Suprapubic skin (tissue), 4 donors: ENCODE results near the gene HEXA. TPM values are rescaled to one million over a fixed set of nuclear protein-coding genes. Genes with fewer than 3 reads are reported as not detected.
A peak's percentile ranks its signal among the peaks of the same experiment; 100 is the strongest.
"Not testable (repeated sequence)": the region's sequence is repeated elsewhere in the genome, so short reads cannot be mapped to it uniquely, and the experiment has no call there.

ENCODE experiments used
- DNase-seq, 2 donors: peaks; one replicate each; pipeline ENCODE4 v3.0.0-alpha.2; 2019; ENCODE audit warnings: low spot score in 2 of 2
- H3K27ac ChIP-seq: fragments of 200-600 bp; sonication (generic); one replicate; pipeline ENCODE4 v1.5.1; 2019
- H3K27me3 ChIP-seq: fragments of 200-600 bp; sonication (generic); one replicate; pipeline ENCODE4 v1.5.1; 2019
- H3K36me3 ChIP-seq: fragments of 200-600 bp; sonication (generic); one replicate; pipeline ENCODE4 v1.5.1; 2019
- H3K4me1 ChIP-seq: fragments of 200-600 bp; sonication (generic); one replicate; pipeline ENCODE4 v1.5.1; 2019
- H3K4me3 ChIP-seq: fragments of 200-600 bp; sonication (generic); one replicate; pipeline ENCODE4 v1.5.1; 2019; ENCODE audit warnings: mild to moderate bottlenecking
- H3K9me3 ChIP-seq: fragments of 200-600 bp; sonication (generic); one replicate; pipeline ENCODE4 v1.5.1; 2019
- CTCF ChIP-seq, 2 donors: fragments of 200-600 bp in 1 of 2; fragments of 450-650 bp in 1 of 2; sonication (generic) in 1 of 2; IDR thresholded peaks; one replicate each; pipeline ENCODE4 v1.5.1; 2016 to 2019; ENCODE audit warnings: antibody characterized with exemption in 2 of 2, mild to moderate bottlenecking in 1 of 2, moderate library complexity in 1 of 2
- EP300 ChIP-seq: sonication (generic); formaldehyde crosslinking; IDR thresholded peaks from one replicate; pipeline ENCODE4 v1.6.1; 2017; ENCODE audit warnings: antibody characterized with exemption
- POLR2A ChIP-seq, 2 donors: fragments of 450-650 bp; IDR thresholded peaks; one replicate each; pipeline ENCODE4 v1.6.1; 2017; ENCODE audit warnings: antibody characterized with exemption in 2 of 2, mild to moderate bottlenecking in 2 of 2, moderate library complexity in 2 of 2
- POLR2AphosphoS5 ChIP-seq, 3 donors: sonication (generic); formaldehyde crosslinking; IDR thresholded peaks; one replicate each; pipeline ENCODE4 v1.6.1; 2017; ENCODE audit warnings: antibody characterized with exemption in 3 of 3
- WGBS: methylation state at CpG from one replicate; pipeline ENCODE4 v1.1.5; 2018; 5-methylcytosine and 5-hydroxymethylcytosine counted together
- total RNA-seq, 4 donors: library from RNA; depleted of rRNA; stranded (reverse); fragments of >200 nt; gene quantifications; one replicate each; pipeline ENCODE4 v1.1.0, GENCODE V29; 2016

Gene HEXA
- total RNA-seq, 4 donors from 2014 or later = 34.8 to 60.2 (median 45.8) TPM

GRCh38 chr15:72387741-72388140 is 11.9 kb upstream of the HEXA start:
- DNase-seq = no peak
- H3K4me3 ChIP-seq = no peak overlapping the region
- H3K36me3 ChIP-seq = no peaks in the 10 kb centered on the region
- H3K4me1 ChIP-seq = no peaks in the 10 kb centered on the region
- H3K27me3 ChIP-seq = peaks cover 4% of the 10 kb centered on the region
- TF ChIP-seq POLR2AphosphoS5 (IDR thresholded peaks at IDR 0.05) (no peak), CTCF (IDR thresholded peaks at IDR 0.05) (no peak), POLR2A (IDR thresholded peaks at IDR 0.05) (no peak), EP300 (no peak)
- H3K9me3 ChIP-seq = no peaks in the 10 kb centered on the region
- H3K27ac ChIP-seq = no peak overlapping the region

GRCh38 chr15:72382146-72382545 is 6.3 kb upstream of the HEXA start:
- Histone ChIP-seq H3K27ac (no peak overlapping the region), H3K9me3 (no peaks in the 10 kb centered on the region), H3K27me3 (peaks cover 4% of the 10 kb centered on the region), H3K4me3 (no peak overlapping the region), H3K36me3 (no peaks in the 10 kb centered on the region), H3K4me1 (peaks cover 5% of the 10 kb centered on the region)
- WGBS = 92% methylated on average over 2 of the region's 2 CpGs
- DNase-seq = no peak
- TF ChIP-seq EP300 = no peak
- no peak for TF ChIP-seq CTCF (IDR thresholded peaks at IDR 0.05)
- TF ChIP-seq POLR2A (IDR thresholded peaks at IDR 0.05) = no peak
- no peak for TF ChIP-seq POLR2AphosphoS5 (IDR thresholded peaks at IDR 0.05)

- no peak overlapping the region for H3K4me3 ChIP-seq
- no peaks in the 10 kb centered on the region for H3K36me3 ChIP-seq
- TF ChIP-seq POLR2AphosphoS5 (IDR thresholded peaks at IDR 0.05) (no peak), CTCF (IDR thresholded peaks at IDR 0.05) (no peak), POLR2A (IDR thresholded peaks at IDR 0.05) (no peak), EP300 (no peak)
- no peak for DNase-seq
- WGBS = 82% methylated on average over 4 of the region's 4 CpGs
- peaks cover 16% of the 10 kb centered on the region for H3K4me1 ChIP-seq
- H3K9me3 ChIP-seq = no peaks in the 10 kb centered on the region
- H3K27ac ChIP-seq = no peak overlapping the region
- H3K27me3 ChIP-seq = peaks cover 4% of the 10 kb centered on the region
Measured at GRCh38 chr15:72380743-72381142, 4.9 kb upstream of the HEXA start.

GRCh38 chr15:72379856-72380430 is 4.1 kb upstream of the HEXA start:
- 62% methylated on average over 2 of the region's 2 CpGs for WGBS
- H3K36me3 ChIP-seq = no peaks in the 10 kb centered on the region
- no peak overlapping the region for H3K4me3 ChIP-seq
- no peak overlapping the region for H3K27ac ChIP-seq
- DNase-seq = no peak
- H3K9me3 ChIP-seq = no peaks in the 10 kb centered on the region
- TF ChIP-seq POLR2AphosphoS5 (IDR thresholded peaks at IDR 0.05) (no peak), EP300 (no peak), POLR2A (IDR thresholded peaks at IDR 0.05) (no peak), CTCF (IDR thresholded peaks at IDR 0.05) (no peak)
- peaks cover 24% of the 10 kb centered on the region for H3K4me1 ChIP-seq
- peaks cover 4% of the 10 kb centered on the region for H3K27me3 ChIP-seq

GRCh38 chr15:72379106-72379505 is 3.3 kb upstream of the HEXA start:
- H3K36me3 ChIP-seq, DNase-seq, H3K27me3 ChIP-seq, H3K9me3 ChIP-seq, H3K27ac ChIP-seq, H3K4me3 ChIP-seq: not testable (repeated sequence)
- H3K4me1 ChIP-seq = peaks cover 32% of the 10 kb centered on the region
- 79% methylated on average over 3 of the region's 3 CpGs for WGBS

- no peak for DNase-seq
- Histone ChIP-seq H3K9me3 (no peaks in the 10 kb centered on the region), H3K27ac (peak overlapping the region; percentile 93), H3K36me3 (no peaks in the 10 kb centered on the region), H3K4me3 (no peak overlapping the region), H3K27me3 (no peaks in the 10 kb centered on the region), H3K4me1 (peaks cover 43% of the 10 kb centered on the region)
- 64% methylated on average over 1 of the region's 1 CpG for WGBS
- TF ChIP-seq CTCF (IDR thresholded peaks at IDR 0.05) (no peak), POLR2AphosphoS5 (IDR thresholded peaks at IDR 0.05) (no peak), EP300 (no peak), POLR2A (IDR thresholded peaks at IDR 0.05) (no peak)
Measured at GRCh38 chr15:72377331-72377730, 1.5 kb upstream of the HEXA start.
